ENCODE measurements around the gene MAST4.

MAST4 gene

DNA sequence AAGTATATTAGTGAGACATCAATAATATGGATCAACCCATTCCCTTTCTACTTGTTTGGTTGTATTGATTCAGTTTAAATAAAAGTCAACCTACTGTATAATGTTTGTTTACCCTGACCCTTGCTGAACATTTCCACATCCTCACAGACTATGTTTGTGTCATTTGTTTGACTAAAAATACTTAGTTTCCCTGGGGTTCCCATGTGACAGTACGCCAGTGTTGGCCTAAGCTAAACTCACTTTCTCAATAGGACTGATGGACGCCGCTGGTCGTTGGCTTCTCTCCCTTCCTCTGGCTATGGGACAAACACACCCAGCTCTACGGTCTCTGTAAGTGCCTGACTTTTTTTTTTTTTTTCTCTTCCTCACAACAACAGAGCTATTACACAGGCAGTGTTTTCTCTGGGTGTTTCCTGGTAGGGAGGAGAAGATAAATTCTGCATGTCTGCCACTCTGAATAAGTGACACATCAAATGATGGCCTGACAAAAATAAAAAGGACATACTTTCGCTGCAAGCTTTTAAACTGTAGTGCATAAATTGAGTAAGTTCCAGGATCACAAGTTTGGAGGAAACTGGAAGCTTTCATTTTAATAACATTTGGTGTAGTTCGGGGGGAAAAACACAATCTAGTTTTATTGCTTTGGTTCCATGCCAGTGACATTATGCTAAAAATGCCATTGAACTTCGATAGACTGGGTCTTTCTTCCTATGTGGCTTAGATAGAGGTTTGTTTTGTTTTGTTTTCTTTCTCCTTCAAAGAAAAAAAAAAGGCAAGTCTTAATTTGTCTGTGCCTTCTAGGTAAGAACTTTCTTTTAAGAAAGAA is 499.4 kb downstream of the MAST4 start:
- H3K36me3 ChIP-seq (ENCODE audit: insufficient read depth, low read length): no peaks in the 10 kb centered on the region
- H3K4me2 ChIP-seq (ENCODE audit: low read length): peak overlapping the region; percentile 76
- no peaks in the 10 kb centered on the region for H3K9me3 ChIP-seq (replicated peaks; ENCODE audit: low read length)
- H3K4me3 ChIP-seq (ENCODE audit: low read length): peak overlapping the region; percentile 36
- peak overlapping the region; percentile 54 for H3K9ac ChIP-seq (ENCODE audit: low read depth, low read length)
- no peaks in the 10 kb centered on the region for H3K27me3 ChIP-seq (ENCODE audit: control insufficient read depth, insufficient read depth, low read length)
- peaks cover 33% of the 10 kb centered on the region for H3K4me1 ChIP-seq (ENCODE audit: control insufficient read depth, insufficient read depth, low read length)

DNA sequence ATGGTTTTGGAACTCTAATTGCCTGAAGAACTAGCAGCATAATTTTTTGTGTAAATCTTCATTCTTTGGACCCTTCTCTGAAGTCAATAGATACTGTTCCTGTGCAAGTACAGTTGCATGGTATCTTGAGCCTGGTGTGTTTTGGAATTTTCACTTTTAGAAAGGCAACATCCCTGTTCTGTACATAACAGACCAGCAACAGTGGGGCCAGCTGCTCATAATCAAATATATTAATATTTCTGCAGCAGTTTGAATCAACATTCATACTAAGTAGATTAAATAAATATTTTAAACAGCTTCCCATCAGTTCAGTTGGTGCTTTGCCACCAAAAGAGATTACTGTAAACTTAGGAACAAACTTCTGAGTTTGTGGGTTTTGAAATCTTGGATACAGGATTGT is 502.5 kb downstream of the MAST4 start:
- no peak overlapping the region for H3K4me2 ChIP-seq (ENCODE audit: low read length)
- H3K9me3 ChIP-seq (replicated peaks; ENCODE audit: low read length): no peaks in the 10 kb centered on the region
- H3K9ac ChIP-seq (ENCODE audit: low read depth, low read length): no peak overlapping the region
- no peaks in the 10 kb centered on the region for H3K27me3 ChIP-seq (ENCODE audit: control insufficient read depth, insufficient read depth, low read length)
- H3K4me1 ChIP-seq (ENCODE audit: control insufficient read depth, insufficient read depth, low read length): peaks cover 27% of the 10 kb centered on the region
- H3K36me3 ChIP-seq (ENCODE audit: insufficient read depth, low read length): no peaks in the 10 kb centered on the region
- H3K4me3 ChIP-seq (ENCODE audit: low read length): no peak overlapping the region

- Histone ChIP-seq H3K4me1 (ENCODE audit: control insufficient read depth, insufficient read depth, low read length) (peaks cover 11% of the 10 kb centered on the region), H3K36me3 (ENCODE audit: insufficient read depth, low read length) (no peaks in the 10 kb centered on the region), H3K4me2 (ENCODE audit: low read length) (no peak overlapping the region), H3K4me3 (ENCODE audit: low read length) (no peak overlapping the region), H3K27me3 (ENCODE audit: control insufficient read depth, insufficient read depth, low read length) (no peaks in the 10 kb centered on the region), H3K9me3 (replicated peaks; ENCODE audit: low read length) (no peaks in the 10 kb centered on the region), H3K9ac (ENCODE audit: low read depth, low read length) (no peak overlapping the region)
These were observed 504.1 kb downstream of the MAST4 start for GRCh38 chr5:67100301-67100700.

- no peaks in the 10 kb centered on the region for H3K36me3 ChIP-seq (ENCODE audit: insufficient read depth, low read length)
These were observed 506.5 kb downstream of the MAST4 start for GRCh38 chr5:67102708-67103107.

DNA sequence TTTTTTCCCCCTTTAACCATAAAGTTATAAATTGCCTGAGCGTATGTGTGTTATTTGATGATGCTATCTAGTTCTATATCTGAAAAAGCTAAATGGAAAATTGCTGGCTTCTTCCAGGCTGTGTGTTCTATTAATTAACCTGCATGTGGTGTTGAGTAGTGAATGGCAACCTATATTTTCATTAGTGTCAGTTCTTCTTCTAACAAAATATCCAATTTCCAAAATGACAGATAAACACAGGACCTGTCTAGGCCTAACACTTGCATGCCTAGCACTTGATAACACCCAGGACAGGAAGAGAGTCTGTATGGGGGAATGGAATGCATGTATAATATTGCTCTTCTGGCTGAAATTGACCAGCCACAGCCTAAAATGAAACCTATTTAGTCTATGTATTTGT is 508.7 kb downstream of the MAST4 start:
- Histone ChIP-seq H3K4me2 (ENCODE audit: low read length) (no peak overlapping the region), H3K36me3 (ENCODE audit: insufficient read depth, low read length) (no peaks in the 10 kb centered on the region), H3K9ac (ENCODE audit: low read depth, low read length) (no peak overlapping the region)

More at GRCh38 chr5:67102708-67103107, 506.5 kb downstream of the MAST4 start:
- Histone ChIP-seq H3K9me3 (replicated peaks; ENCODE audit: low read length) (no peaks in the 10 kb centered on the region), H3K4me2 (ENCODE audit: low read length) (no peak overlapping the region), H3K4me3 (ENCODE audit: low read length) (no peak overlapping the region), H3K4me1 (ENCODE audit: control insufficient read depth, insufficient read depth, low read length) (no peaks in the 10 kb centered on the region), H3K27me3 (ENCODE audit: control insufficient read depth, insufficient read depth, low read length) (no peaks in the 10 kb centered on the region), H3K9ac (ENCODE audit: low read depth, low read length) (no peak overlapping the region)

GRCh38 chr5:67105270-67105669 is 509.1 kb downstream of the MAST4 start:
- Histone ChIP-seq H3K9me3 (replicated peaks; ENCODE audit: low read length) (no peaks in the 10 kb centered on the region), H3K27me3 (ENCODE audit: control insufficient read depth, insufficient read depth, low read length) (no peaks in the 10 kb centered on the region), H3K4me1 (ENCODE audit: control insufficient read depth, insufficient read depth, low read length) (no peaks in the 10 kb centered on the region), H3K4me2 (ENCODE audit: low read length) (no peak overlapping the region), H3K36me3 (ENCODE audit: insufficient read depth, low read length) (no peaks in the 10 kb centered on the region), H3K4me3 (ENCODE audit: low read length) (no peak overlapping the region), H3K9ac (ENCODE audit: low read depth, low read length) (no peak overlapping the region)

More for the DNA sequence above, 508.7 kb downstream of the MAST4 start:
- H3K27me3 ChIP-seq (ENCODE audit: control insufficient read depth, insufficient read depth, low read length): no peaks in the 10 kb centered on the region
- H3K9me3 ChIP-seq (replicated peaks; ENCODE audit: low read length): no peaks in the 10 kb centered on the region
- H3K4me1 ChIP-seq (ENCODE audit: control insufficient read depth, insufficient read depth, low read length): no peaks in the 10 kb centered on the region
- no peak overlapping the region for H3K4me3 ChIP-seq (ENCODE audit: low read length)

DNA sequence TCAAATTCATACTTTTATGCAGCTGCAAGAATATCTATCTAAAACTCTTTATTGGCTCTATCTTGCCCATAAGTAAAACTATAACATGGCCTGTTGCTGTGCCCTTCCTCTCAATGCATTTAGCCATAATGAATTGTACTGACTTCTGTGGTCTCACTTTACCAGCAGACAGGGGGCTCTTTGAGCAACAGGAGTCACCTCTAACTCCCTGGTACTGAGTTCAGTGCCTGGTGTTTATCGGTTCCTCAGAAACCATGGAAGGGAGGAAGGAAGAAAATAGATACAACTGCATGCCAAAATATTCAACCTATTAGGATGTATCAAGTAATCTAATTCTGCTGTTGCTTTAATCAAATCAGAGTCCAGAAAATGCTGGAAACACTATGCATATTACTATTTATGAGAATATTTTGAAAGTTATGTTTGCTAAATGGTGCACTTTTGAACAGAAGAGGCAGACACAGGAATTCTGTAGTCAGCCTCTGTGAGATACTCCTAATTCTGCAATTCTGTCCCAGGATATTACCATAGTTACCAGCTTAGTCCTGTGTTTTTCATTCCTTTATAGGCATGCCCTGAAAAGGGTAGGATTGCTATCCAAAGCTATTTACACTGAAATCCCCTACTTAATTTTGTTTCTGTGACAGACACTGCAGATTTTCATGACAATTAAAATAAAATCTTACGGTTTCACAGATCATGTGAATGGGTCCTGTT is 510.6 kb downstream of the MAST4 start:
- Histone ChIP-seq H3K9ac (ENCODE audit: low read depth, low read length) (no peak overlapping the region), H3K36me3 (ENCODE audit: insufficient read depth, low read length) (peaks cover 4% of the 10 kb centered on the region), H3K9me3 (replicated peaks; ENCODE audit: low read length) (no peaks in the 10 kb centered on the region), H3K27me3 (ENCODE audit: control insufficient read depth, insufficient read depth, low read length) (no peaks in the 10 kb centered on the region), H3K4me3 (ENCODE audit: low read length) (no peak overlapping the region), H3K4me1 (ENCODE audit: control insufficient read depth, insufficient read depth, low read length) (no peaks in the 10 kb centered on the region), H3K4me2 (ENCODE audit: low read length) (no peak overlapping the region)

DNA sequence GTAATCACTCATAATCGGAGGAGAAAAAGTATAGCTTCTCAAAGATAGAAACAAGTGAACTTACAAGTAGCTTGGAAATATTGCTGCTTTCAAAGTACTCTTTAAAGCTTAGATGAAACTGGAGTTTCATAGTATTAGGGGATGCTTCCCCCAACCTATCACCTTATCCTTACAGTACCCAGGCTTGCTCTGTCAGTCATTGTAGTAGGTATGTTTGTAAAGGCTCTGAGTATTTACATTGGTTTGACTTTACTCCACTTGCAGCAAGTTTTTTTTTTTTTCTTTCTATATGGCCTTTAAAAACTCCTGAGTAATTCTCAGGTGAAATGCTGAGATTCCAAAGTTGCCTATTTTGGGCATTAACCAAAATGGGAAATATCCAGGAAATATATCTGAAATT is 515.6 kb downstream of the MAST4 start:
- H3K9me3 ChIP-seq (replicated peaks; ENCODE audit: low read length): no peaks in the 10 kb centered on the region
- no peak overlapping the region for H3K9ac ChIP-seq (ENCODE audit: low read depth, low read length)
- peaks cover 12% of the 10 kb centered on the region for H3K36me3 ChIP-seq (ENCODE audit: insufficient read depth, low read length)
- no peak overlapping the region for H3K4me3 ChIP-seq (ENCODE audit: low read length)
- H3K27me3 ChIP-seq (ENCODE audit: control insufficient read depth, insufficient read depth, low read length): no peaks in the 10 kb centered on the region
- no peaks in the 10 kb centered on the region for H3K4me1 ChIP-seq (ENCODE audit: control insufficient read depth, insufficient read depth, low read length)
- H3K4me2 ChIP-seq (ENCODE audit: low read length): no peak overlapping the region

- peaks cover 12% of the 10 kb centered on the region for H3K36me3 ChIP-seq (ENCODE audit: insufficient read depth, low read length)
- H3K4me1 ChIP-seq (ENCODE audit: control insufficient read depth, insufficient read depth, low read length): no peaks in the 10 kb centered on the region
- H3K4me3 ChIP-seq (ENCODE audit: low read length): no peak overlapping the region
- no peaks in the 10 kb centered on the region for H3K9me3 ChIP-seq (replicated peaks; ENCODE audit: low read length)
- H3K27me3 ChIP-seq (ENCODE audit: control insufficient read depth, insufficient read depth, low read length): no peaks in the 10 kb centered on the region
- H3K4me2 ChIP-seq (ENCODE audit: low read length): no peak overlapping the region
- H3K9ac ChIP-seq (ENCODE audit: low read depth, low read length): no peak overlapping the region
These were observed 519.1 kb downstream of the MAST4 start for GRCh38 chr5:67115246-67115645.

- Histone ChIP-seq H3K36me3 (ENCODE audit: insufficient read depth, low read length) (peaks cover 12% of the 10 kb centered on the region), H3K4me1 (ENCODE audit: control insufficient read depth, insufficient read depth, low read length) (no peaks in the 10 kb centered on the region), H3K9me3 (replicated peaks; ENCODE audit: low read length) (no peaks in the 10 kb centered on the region), H3K27me3 (ENCODE audit: control insufficient read depth, insufficient read depth, low read length) (no peaks in the 10 kb centered on the region), H3K9ac (ENCODE audit: low read depth, low read length) (no peak overlapping the region), H3K4me2 (ENCODE audit: low read length) (no peak overlapping the region), H3K4me3 (ENCODE audit: low read length) (no peak overlapping the region)
These were observed 519.6 kb downstream of the MAST4 start for GRCh38 chr5:67115817-67116216.

DNA sequence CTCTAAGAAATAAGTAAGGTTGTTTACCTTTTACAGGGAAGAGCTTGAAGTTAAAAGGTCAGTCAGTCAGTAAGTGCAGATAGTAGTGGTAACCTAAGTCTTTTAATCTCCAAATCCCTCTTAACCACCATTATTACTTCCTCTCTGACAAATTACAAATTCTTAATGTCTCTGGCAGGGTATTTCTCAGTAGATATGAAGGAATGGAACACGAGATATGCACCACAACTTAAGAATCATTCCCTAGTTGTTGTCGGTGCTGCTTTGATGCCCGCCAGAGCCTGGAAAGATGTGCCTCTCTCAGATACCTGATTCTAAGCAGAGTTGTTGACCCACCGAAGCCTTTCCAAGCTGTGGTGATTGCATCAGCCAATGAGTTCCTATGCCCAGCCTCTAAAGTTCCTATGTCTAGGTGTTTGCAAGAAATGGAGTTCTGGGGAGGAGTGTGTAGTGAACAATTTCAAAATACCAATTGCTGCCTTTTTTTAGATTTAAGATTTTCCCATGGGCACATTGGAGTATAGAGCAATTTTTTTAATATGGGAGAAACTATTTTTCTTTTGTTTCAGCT is 521.9 kb downstream of the MAST4 start:
- Histone ChIP-seq H3K4me2 (ENCODE audit: low read length) (no peak overlapping the region), H3K4me1 (ENCODE audit: control insufficient read depth, insufficient read depth, low read length) (no peaks in the 10 kb centered on the region), H3K4me3 (ENCODE audit: low read length) (no peak overlapping the region), H3K36me3 (ENCODE audit: insufficient read depth, low read length) (peaks cover 10% of the 10 kb centered on the region), H3K27me3 (ENCODE audit: control insufficient read depth, insufficient read depth, low read length) (no peaks in the 10 kb centered on the region), H3K9me3 (replicated peaks; ENCODE audit: low read length) (no peaks in the 10 kb centered on the region), H3K9ac (ENCODE audit: low read depth, low read length) (no peak overlapping the region)
